OCI-LY1 (cell line): Measurements from ENCODE around the gene SDHA.

Experiments
- H2AFZ ChIP-seq: fragments of 200-600 bp; sonication (generic), shearing (Covaris generic); 2 replicates; pipeline ENCODE4 v1.6.0; 2014; ENCODE audit warnings: antibody characterized with exemption, mild to moderate bottlenecking, low read length
- H3F3A ChIP-seq: fragments of 200-600 bp; sonication (generic), shearing (Covaris generic); 2 replicates; pipeline ENCODE4 v1.6.0; 2014; ENCODE audit warnings: mild to moderate bottlenecking, antibody characterized with exemption, low read length, moderate library complexity; ENCODE audit not compliant: insufficient read depth
- H3K27ac ChIP-seq: fragments of 200-600 bp; sonication (generic); 2 replicates; pipeline ENCODE4 v1.5.1; 2014; ENCODE audit warnings: low read length, mixed run types, mild to moderate bottlenecking, low read depth; ENCODE audit not compliant: poor library complexity, severe bottlenecking
- H3K27me3 ChIP-seq: fragments of 200-600 bp; sonication (generic); 2 replicates; pipeline ENCODE4 v1.6.0; 2014; ENCODE audit warnings: antibody characterized with exemption, mild to moderate bottlenecking, low read length, moderate library complexity; ENCODE audit not compliant: insufficient read depth
- H3K36me3 ChIP-seq: fragments of 200-600 bp; sonication (generic); 2 replicates; pipeline ENCODE4 v1.6.1; 2014; ENCODE audit warnings: mild to moderate bottlenecking, antibody characterized with exemption, low read length, moderate library complexity, mixed read lengths; ENCODE audit not compliant: insufficient read depth
- H3K4me1 ChIP-seq: fragments of 200-600 bp; sonication (generic); 2 replicates; pipeline ENCODE4 v1.5.1; 2014; ENCODE audit warnings: mild to moderate bottlenecking, low read length, moderate library complexity; ENCODE audit not compliant: insufficient read depth, severe bottlenecking
- H3K4me2 ChIP-seq: fragments of 200-600 bp; sonication (generic), shearing (Covaris generic); 2 replicates; pipeline ENCODE4 v1.6.1; 2014; ENCODE audit warnings: low read length
- H3K4me3 ChIP-seq: fragments of 200-600 bp; sonication (generic); 2 replicates; pipeline ENCODE4 v1.5.1; 2014; ENCODE audit warnings: low read length, low read depth, mild to moderate bottlenecking, mixed read lengths; ENCODE audit not compliant: poor library complexity, severe bottlenecking
- H3K79me2 ChIP-seq: fragments of 200-600 bp; shearing (Covaris generic); 2 replicates; pipeline ENCODE4 v1.6.1; 2016; ENCODE audit warnings: mixed run types, low read length, mixed read lengths; ENCODE audit not compliant: insufficient read depth
- H3K9ac ChIP-seq: fragments of 200-600 bp; sonication (generic), shearing (Covaris generic); 2 replicates; pipeline ENCODE4 v1.6.1; 2014; ENCODE audit warnings: mild to moderate bottlenecking, low read length, mixed read lengths
- H3K9me2 ChIP-seq: fragments of 200-600 bp; sonication (generic), shearing (Covaris generic); 2 replicates; pipeline ENCODE4 v1.6.1; 2014; ENCODE audit warnings: low read depth, mild to moderate bottlenecking, low read length, mixed read lengths
- H3K9me3 ChIP-seq: fragments of 200-600 bp; shearing (Covaris generic); 2 replicates; pipeline ENCODE4 v1.6.1; 2014; ENCODE audit warnings: low read length, mixed read lengths
- H4K20me1 ChIP-seq: fragments of 200-600 bp; sonication (generic), shearing (Covaris generic); 2 replicates; pipeline ENCODE4 v1.6.0; 2016; ENCODE audit warnings: mild to moderate bottlenecking, low read length; ENCODE audit not compliant: insufficient read depth
- EZH2 ChIP-seq: fragments of 200-600 bp; sonication (generic), shearing (Covaris generic); IDR thresholded peaks from 2 replicates; pipeline ENCODE4 v1.8.0; 2017; ENCODE audit warnings: borderline replicate concordance, mixed run types, mild to moderate bottlenecking, antibody characterized with exemption, low read length, moderate library complexity, mixed read lengths
- TF ChIP-seq, protein P1 (sequence below): fragments of 200-600 bp; sonication (generic), shearing (Covaris generic); IDR thresholded peaks from 2 replicates; pipeline ENCODE4 v1.5.1; 2017; ENCODE audit warnings: mild to moderate bottlenecking, antibody characterized with exemption, low read length, moderate library complexity, mixed read lengths

Gene SDHA

DNA sequence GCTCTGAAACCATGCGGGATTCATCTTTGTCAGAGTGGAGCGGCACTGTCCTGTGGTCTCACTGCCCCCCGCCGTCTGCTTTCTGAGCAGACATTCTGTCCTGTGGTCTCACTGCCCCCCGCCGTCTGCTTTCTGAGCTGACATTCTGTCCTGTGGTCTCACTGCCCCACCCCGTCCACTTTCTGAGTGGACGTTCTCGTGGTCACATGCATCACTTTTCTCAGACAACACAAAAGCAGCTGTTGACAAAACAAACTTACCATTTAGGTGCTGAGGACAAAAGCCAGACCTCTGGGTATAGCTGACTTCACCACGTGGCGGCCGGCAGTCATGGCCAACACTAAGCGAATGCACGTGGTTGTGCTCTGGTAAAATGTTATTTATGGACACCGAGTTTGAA, 24.0 kb upstream of the SDHA start:
- H3K27ac ChIP-seq = no peak overlapping the region
- H3K79me2 ChIP-seq = no peaks in the 10 kb centered on the region
- H3K9me2 ChIP-seq = no peaks in the 10 kb centered on the region
- H3F3A ChIP-seq = no peaks in the 10 kb centered on the region
- no peak overlapping the region for H3K4me3 ChIP-seq
- no peak overlapping the region for H3K4me2 ChIP-seq
- peaks cover 52% of the 10 kb centered on the region for H3K4me1 ChIP-seq
- H2AFZ ChIP-seq = no peak overlapping the region
- no peaks in the 10 kb centered on the region for H4K20me1 ChIP-seq
- TF ChIP-seq, protein P1, sequence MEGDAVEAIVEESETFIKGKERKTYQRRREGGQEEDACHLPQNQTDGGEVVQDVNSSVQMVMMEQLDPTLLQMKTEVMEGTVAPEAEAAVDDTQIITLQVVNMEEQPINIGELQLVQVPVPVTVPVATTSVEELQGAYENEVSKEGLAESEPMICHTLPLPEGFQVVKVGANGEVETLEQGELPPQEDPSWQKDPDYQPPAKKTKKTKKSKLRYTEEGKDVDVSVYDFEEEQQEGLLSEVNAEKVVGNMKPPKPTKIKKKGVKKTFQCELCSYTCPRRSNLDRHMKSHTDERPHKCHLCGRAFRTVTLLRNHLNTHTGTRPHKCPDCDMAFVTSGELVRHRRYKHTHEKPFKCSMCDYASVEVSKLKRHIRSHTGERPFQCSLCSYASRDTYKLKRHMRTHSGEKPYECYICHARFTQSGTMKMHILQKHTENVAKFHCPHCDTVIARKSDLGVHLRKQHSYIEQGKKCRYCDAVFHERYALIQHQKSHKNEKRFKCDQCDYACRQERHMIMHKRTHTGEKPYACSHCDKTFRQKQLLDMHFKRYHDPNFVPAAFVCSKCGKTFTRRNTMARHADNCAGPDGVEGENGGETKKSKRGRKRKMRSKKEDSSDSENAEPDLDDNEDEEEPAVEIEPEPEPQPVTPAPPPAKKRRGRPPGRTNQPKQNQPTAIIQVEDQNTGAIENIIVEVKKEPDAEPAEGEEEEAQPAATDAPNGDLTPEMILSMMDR = no peak
- TF ChIP-seq EZH2 = no peak
- no peaks in the 10 kb centered on the region for H3K27me3 ChIP-seq
- H3K36me3 ChIP-seq = 0 out of 2 replicates have a peak, but pooled peaks cover 3% of the 10 kb centered on the region
- no peak overlapping the region for H3K9ac ChIP-seq
- no peaks in the 10 kb centered on the region for H3K9me3 ChIP-seq

- no peaks in the 10 kb centered on the region for H4K20me1 ChIP-seq
- peak overlapping the region; percentile 50 for H3K27ac ChIP-seq
Measured at GRCh38 chr5:194603-195209, 23.4 kb upstream of the SDHA start.

DNA sequence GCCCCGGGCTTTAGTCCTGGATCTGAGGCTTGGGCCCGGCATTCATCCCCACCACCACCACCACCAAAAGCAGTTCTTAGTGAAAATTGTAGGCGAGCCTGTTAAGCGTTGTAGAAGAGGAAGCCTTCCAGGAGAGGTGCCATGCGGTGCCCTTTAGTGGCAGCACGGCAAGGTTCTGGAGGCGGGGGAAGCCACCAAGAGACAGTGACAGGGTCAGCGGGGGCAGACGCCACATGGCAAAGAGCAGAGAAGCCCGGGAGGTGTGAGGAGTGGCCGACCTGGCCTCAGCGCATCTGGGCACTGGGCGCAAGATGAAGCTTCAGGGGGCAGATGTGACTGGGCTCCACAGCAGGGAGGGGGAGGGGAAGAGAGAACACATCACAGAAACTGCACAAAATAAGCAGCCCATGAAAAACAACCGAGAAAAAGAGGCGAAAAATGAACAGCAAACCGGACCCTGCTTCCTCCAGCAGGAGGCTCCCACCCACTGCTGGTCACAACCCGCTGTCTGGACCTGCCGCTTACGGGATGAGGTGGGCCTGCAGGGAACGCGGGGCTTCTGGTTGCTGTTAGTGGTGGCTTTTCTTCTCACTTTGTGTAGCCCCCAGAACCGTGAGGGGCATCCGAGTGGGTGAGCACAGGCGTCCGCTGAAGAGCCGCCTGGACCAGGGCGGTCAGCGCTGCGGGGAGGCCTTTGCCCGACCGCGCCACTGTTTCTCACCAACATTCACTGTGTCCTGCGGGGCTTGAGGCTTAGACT, 22.5 kb upstream of the SDHA start:
- Histone ChIP-seq H3F3A (no peaks in the 10 kb centered on the region), H3K9me3 (no peaks in the 10 kb centered on the region), H3K9ac (no peak overlapping the region; the same call in 1 of the 2 replicates)

More at GRCh38 chr5:194603-195209, 23.4 kb upstream of the SDHA start:
- Histone ChIP-seq H3K36me3 (0 out of 2 replicates have a peak, but pooled peaks cover 4% of the 10 kb centered on the region), H3K4me1 (peaks cover 46% of the 10 kb centered on the region), H3K27me3 (no peaks in the 10 kb centered on the region), H3K4me3 (no peak overlapping the region), H3K9ac (no peak overlapping the region), H3K9me3 (no peaks in the 10 kb centered on the region), H3K79me2 (no peaks in the 10 kb centered on the region), H2AFZ (no peak overlapping the region), H3K9me2 (no peaks in the 10 kb centered on the region), H3F3A (no peaks in the 10 kb centered on the region), H3K4me2 (no peak overlapping the region)
- no peak for TF ChIP-seq EZH2
- TF ChIP-seq, protein P1 = no peak

More for the DNA sequence above, 22.5 kb upstream of the SDHA start:
- H3K27me3 ChIP-seq = no peaks in the 10 kb centered on the region
- TF ChIP-seq, protein P1 = peak; percentile 43; the same call in 1 of the 2 replicates
- TF ChIP-seq EZH2 = no peak
- H4K20me1 ChIP-seq = no peaks in the 10 kb centered on the region
- H3K79me2 ChIP-seq = no peaks in the 10 kb centered on the region
- 0 out of 2 replicates have a peak, but pooled peaks cover 4% of the 10 kb centered on the region for H3K36me3 ChIP-seq
- peak overlapping the region; percentile 50 for H3K27ac ChIP-seq
- peaks cover 40% of the 10 kb centered on the region for H3K4me1 ChIP-seq
- H3K4me3 ChIP-seq = no peak overlapping the region
- no peak overlapping the region for H2AFZ ChIP-seq
- H3K4me2 ChIP-seq = peak overlapping the region; percentile 34; the same call in 1 of the 2 replicates
- no peaks in the 10 kb centered on the region for H3K9me2 ChIP-seq
